Right renal pelvis (tissue), 4 donors: ENCODE results near the gene RBM28. TPM values are rescaled to one million over a fixed set of nuclear protein-coding genes. Genes with fewer than 3 reads are reported as not detected.

Source experiments
- DNase-seq, 4 donors: peaks; one replicate each; pipeline ENCODE4 v3.0.0-alpha.2; 2013; ENCODE audit warnings: low read depth in 4 of 4, low spot score in 3 of 4, missing footprints in 1 of 4
- polyA plus RNA-seq, 4 donors: library from polyadenylated mRNA; unstranded; fragments of 120-200 nt; gene quantifications; one replicate each; pipeline ENCODE4 v1.2.1, GENCODE V29; 2013; ENCODE audit not compliant: insufficient read length in 4 of 4

Gene RBM28
- polyA plus RNA-seq, 4 donors = 38.5 to 50.8 (median 42.3) TPM

DNA sequence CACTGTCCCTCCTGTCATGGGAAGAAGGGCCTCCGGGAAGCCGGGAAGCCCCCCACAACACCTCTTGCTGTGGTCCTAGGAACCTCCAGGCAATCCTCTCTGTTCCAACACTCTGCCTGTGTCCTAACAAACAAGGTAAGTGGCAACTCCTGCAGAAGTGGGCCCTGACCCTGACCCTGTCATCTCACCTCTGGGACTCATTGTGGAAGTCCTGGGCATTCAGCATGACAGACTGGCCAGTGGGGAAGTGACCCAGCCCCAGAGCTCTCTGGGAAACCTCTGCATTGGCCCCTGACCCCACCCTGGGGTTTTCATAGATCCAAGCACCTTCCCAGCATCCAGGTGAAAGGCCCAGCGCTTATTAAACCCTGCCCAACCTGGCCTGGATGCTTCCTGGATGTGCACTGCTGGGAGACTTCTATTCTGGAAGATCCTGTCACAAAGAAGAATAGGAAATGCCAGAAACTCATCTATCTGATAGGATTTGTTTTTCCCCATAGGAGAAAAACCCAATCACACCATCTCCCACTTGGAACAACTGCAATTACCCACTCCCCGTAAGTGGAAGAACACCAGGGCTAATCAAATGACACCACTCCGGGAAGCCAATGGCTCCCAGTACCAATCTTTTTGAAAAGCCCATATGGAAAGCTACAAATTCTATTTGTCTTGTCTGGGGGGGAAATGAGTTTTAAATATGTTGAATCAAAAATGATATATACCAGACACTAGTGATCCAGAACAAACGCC lies 78.4 kb downstream of the RBM28 start:
- DNase-seq = no peak

DNA sequence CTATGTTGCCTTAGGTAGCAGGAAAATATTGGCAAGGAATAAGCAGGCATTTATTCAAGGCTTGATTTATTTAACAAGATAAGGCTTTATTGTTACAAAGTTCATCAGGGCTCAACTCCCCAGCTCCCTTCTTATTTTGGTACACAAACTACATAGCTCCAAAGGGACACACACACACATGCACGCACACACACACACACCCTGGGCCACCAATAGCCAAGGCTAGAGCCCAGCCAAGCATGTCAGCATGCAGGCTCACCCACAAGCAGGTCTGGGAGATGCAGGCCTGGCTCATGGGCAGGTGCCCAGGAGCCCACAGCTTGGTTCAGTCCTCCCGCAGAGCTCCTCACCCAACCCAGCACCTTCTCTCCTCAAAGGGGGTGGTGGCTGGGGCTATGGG lies 79.2 kb downstream of the RBM28 start:
- no peak for DNase-seq

DNA sequence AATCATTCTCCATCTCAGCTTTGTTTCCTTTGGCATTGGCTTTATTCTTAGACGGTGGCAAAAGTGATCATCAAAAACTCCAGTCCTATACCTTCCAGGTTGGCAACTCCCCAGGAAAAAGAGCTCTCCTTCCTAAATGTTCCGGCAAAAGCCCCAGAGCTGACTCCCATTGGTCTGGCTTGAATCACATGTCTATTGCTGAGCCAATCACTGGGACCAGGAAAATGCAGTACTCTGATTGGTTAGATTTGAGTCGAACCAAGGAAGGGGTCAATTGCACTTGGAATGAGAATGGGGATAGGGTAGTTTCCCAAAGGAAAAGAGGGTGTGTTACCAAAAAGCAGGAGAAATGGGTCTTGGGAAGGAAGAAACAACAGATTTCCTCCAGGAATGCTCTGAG lies 80.3 kb downstream of the RBM28 start:
- no peak for DNase-seq

DNA sequence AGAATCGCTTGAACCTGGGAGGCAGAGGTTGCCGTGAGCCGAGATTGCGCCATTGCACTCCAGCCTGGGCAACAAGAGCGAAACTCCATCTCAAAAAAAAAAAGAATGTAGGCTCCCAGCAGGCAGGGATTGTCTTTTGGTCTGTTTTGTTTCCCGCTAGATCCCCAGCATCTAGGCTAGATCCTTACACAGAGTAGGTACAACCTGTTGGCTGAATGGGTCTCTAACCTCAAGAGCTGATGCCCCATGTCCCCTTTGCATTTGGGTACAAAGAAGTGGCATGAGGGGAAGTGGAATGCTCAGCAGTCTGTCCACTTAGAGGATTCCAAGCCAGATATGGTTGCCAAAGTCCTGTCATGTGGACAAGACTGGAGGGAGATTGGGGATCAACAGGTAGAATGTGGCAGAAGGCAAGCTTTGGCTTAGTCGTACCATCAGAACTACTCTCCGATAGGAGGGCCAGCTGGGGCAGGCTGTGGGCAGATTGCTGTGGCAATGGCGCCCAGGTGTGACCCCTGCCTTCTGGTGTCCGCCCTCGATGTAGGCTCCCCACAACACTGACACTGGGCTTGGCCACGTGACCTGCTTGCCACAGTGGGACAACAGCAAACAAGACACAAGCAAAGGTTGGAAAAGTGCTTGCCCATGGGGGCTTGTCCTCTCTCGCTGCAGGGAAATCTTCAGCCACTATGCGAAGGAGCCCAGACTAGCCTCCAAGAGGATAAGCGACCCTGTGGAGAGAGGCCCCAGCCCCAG lies 81.3 kb downstream of the RBM28 start:
- DNase-seq = no peak

DNA sequence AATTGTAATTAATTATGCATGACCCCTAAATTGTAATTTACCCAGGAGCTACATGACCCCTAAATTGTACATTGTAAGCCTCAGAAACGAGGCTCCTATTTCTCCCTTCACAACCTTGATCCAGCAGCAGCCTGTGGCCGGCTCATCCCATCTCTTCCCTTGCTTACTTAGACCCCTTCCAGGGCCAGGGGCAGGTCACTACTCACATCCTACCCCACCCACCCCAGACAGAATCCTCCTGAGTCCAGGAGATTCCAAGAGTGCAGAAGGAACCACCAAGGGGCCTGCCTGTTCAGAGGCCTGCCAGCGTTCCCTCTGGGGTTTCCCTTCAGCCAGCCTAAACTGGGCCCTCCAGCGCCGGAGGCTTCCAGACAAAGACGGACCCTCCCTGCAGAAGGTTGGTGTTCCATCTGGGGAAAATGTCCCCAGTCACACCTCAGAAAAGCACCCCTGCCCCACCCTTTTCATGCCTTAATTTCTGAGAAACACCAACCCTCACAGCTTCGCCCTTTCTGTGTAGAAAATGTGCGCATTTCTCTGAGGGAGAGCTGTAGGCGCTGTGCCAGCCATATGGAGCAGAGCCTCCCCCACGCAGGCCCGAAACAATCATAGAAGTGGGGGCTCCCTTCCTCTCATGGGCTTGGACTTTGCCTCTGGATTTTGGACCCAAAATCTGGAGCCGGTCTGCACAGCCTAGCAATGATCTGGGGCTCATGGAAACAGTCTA lies 83.5 kb downstream of the RBM28 start:
- no peak for DNase-seq

DNA sequence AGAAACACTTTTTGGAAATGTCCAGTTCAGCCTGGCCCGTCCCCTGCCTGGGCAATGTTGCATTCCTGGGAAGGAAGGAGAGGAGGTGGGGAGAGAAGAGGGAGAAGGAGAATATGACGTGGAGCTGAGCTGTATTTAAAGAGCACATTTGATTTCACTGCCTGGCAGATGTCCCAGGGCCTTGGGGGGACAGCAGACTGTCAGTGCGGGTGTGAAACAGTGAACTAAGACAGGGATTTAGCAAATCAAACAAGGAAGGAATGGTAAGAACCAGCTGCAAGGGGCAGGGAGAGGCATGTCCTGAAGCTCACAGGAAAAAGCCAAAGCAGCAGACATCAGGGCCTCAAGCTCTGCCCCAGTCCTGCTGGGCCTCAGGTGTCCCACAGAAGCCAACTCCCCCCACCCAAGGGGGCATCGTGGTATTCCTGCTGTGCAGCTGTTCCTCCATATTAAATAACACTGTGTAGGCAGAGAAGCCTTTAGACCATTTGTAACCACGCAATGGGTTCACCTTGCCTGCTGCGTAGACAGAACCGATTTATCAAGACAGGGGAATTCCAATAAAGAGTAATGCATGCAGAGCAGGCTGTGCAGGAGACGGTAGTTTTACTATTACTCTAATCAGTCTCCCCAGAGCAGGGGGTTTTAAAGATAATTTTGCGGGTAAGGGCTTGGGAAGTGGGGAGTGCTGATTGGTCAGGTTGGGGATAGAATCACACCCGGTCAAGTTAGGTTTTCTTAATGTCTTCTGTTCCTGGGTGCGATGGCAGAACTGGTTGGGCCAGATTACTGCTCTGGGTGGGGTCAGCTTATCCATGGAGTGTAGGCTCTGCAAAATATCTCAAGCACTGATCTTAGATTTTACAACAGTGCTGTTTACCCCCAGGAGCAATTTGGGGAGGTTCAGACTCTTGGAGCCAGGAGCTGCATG lies 84.3 kb downstream of the RBM28 start:
- DNase-seq = no peak

DNA sequence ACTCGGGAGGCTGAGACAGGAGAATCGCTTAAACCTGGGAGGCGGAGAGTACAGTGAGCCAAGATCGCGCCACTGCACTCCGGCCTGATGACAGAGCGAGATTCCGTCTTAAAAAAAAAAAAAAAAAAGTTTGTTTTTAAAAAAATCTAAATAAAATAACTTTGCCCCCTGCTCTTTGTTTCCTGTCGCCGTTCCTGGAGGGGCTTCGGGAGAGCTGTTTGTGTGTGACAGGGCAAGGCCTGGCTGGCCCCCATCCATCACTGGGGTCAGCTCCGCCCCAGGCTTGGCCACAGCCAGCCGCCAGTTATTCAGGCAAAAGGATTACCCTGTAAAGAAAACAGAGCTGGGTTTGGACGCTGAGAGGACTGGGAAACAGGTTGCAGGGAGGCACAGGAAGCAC lies 86.2 kb downstream of the RBM28 start:
- no peak for DNase-seq

DNA sequence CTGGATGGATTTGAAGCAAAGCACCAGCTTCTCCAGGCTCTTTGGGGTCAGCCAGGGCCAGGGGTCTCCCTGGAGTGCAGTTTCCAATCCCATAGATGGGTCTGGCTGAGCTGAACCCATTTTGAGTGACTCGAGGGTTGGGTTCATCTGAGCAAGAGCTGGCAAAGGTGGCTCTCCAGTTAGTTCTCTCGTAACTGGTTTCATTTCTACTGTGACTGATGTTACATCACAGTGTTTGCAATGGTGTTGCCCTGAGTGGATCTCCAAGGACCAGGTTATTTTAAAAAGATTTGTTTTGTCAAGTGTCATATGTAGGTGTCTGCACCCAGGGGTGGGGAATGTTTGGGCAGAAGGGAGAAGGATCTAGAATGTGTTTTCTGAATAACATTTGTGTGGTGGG lies 88.4 kb downstream of the RBM28 start:
- no peak for DNase-seq

DNA sequence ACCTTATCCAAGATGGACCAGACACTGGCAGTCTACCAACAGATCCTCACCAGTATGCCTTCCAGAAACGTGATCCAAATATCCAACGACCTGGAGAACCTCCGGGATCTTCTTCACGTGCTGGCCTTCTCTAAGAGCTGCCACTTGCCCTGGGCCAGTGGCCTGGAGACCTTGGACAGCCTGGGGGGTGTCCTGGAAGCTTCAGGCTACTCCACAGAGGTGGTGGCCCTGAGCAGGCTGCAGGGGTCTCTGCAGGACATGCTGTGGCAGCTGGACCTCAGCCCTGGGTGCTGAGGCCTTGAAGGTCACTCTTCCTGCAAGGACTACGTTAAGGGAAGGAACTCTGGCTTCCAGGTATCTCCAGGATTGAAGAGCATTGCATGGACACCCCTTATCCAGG lies 89.2 kb downstream of the RBM28 start:
- DNase-seq = no peak

DNA sequence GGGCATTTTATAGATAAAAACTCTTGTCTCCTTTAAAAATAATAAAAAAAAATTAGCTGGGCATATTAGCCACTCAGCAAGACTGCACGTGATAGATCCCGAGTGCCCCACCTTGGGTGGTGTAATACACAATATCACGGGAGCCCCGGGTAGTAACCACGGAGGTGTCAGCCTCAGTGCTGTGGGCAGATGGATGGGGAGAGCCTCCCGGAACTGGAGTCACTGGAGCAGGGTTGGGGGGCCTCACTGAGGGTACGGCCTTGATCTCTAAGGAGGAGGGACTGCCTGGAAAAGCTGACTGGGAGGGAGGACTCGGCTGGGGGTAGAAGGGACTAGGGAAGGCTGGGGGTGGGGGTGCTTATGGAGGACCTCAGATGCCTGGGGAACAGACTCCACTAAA lies 90.0 kb downstream of the RBM28 start:
- DNase-seq = no peak

DNA sequence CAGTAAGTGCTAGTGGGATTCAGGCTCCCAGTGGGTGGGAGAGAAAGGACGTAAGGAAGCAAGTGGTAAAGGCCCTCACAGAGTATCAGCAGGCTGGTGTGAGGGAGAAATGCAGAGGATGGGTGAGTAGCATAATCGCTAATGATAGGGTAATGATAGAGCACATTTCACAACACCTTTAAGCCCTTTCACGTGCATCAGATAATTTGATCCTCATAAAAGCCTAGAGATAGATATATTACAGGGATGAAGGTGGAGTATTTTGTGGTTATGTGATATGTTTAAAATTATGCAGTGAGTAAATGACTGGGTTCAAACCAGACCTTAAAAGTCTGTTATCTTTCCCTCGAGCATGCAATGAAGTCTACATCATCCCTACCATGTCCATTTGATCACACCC lies 92.4 kb downstream of the RBM28 start:
- no peak for DNase-seq

Other genes starting within 250 kb of the RBM28 start
- under 1 TPM; 0.12 to 0.49 (median 0.36) TPM for gene LEP, start 102.6 kb downstream of the RBM28 start, polyA plus RNA-seq
- gene PRRT4, start 17.8 kb upstream of the RBM28 start, polyA plus RNA-seq = 1 to 10 TPM in 1 of 4 donors, under 1 TPM in 3; 0.64 to 1.1 (median 0.94) TPM
- gene IMPDH1, start 66.1 kb upstream of the RBM28 start, polyA plus RNA-seq = 10 to 100 TPM; 25.5 to 31.5 (median 28.1) TPM
- 10 to 100 TPM; 13.7 to 18.1 (median 17.3) TPM for gene HILPDA, start 112.0 kb upstream of the RBM28 start, polyA plus RNA-seq
- gene METTL2B, start 132.8 kb upstream of the RBM28 start, polyA plus RNA-seq = 10 to 100 TPM; 24.5 to 28.4 (median 26.8) TPM